Erythroblast (primary cell): ENCODE measurements around the gene LRRC37B.
"Not testable (repeated sequence)": the region's sequence is repeated elsewhere in the genome, so short reads cannot be mapped to it uniquely, and the experiment has no call there.

Source experiments
- DNase-seq, 2 experiments: peaks; one replicate each; lab custom pipeline; 2025; lab: John Stamatoyannopoulos, UW
- GATA1 ChIP-seq: IDR thresholded peaks from 2 replicates; pipeline ENCODE4 v1.6.1; 2011; ENCODE audit warnings: low read depth, mild to moderate bottlenecking, control low read depth, low read length, moderate library complexity
- POLR2A ChIP-seq: IDR thresholded peaks from 2 replicates; pipeline ENCODE4 v1.6.1; 2011; ENCODE audit warnings: mild to moderate bottlenecking, low read length

Gene LRRC37B

DNA sequence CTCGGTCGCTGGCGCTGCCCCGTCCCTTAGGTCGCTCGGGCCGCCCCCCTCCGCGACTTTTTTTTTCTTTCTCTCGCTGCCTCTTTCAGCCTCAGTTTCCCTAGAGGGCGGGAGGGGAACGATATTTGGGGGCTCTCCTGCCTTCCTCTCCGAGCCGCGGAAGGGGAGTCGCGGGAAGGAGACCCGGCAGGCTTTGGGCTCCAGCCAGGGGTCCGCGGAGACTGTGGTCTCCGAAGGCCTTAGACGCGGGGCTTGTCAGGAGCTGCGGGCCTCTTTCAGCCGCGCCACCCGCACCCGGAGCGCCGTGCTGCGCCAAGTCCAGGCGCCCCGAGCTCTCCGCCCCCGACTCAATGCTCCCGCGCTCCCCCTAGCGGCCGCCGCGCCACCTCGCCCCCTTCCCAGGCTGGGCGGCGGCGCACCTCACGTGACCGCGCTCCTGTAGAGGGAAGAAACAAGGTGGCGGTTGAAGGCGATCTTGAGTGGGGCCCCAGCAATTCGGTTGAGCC, at the start of gene LRRC37B:
TSS of gene LRRC37B (plus strand) at position 427 of the 506 bp plus-strand sequence. CDS start 14,010 bp downstream, outside the sequence.
- DNase-seq = peak; percentile 90 to 95
- TF ChIP-seq POLR2A (no peak), GATA1 (no peak)

DNA sequence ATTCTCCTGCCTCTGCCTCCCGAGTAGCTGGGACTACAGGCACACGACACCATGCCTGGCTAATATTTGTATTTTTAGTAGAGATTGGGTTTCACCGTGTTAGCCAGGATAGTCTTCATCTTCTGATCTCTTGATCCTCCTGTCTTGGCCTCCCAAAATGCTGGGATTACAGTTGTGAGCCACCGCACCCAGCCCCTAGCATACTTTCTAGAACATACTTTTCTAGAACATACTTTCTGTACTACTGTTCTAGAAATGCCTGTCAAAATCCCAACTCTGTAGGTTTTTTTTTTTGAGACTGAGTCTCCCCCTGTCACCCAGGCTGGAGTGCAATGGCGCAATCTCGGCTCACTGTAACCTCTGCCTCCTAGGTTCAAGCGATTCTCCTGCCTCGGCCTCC, 43.1 kb upstream of the LRRC37B start:
- not testable (repeated sequence) for DNase-seq

GRCh38 chr17:31967648-31968047, 39.5 kb upstream of the LRRC37B start:
- DNase-seq = no peak
- no peak for TF ChIP-seq GATA1
- TF ChIP-seq POLR2A = no peak

- not testable (repeated sequence) for DNase-seq
These were observed 36.8 kb upstream of the LRRC37B start for GRCh38 chr17:31970416-31970815.

DNA sequence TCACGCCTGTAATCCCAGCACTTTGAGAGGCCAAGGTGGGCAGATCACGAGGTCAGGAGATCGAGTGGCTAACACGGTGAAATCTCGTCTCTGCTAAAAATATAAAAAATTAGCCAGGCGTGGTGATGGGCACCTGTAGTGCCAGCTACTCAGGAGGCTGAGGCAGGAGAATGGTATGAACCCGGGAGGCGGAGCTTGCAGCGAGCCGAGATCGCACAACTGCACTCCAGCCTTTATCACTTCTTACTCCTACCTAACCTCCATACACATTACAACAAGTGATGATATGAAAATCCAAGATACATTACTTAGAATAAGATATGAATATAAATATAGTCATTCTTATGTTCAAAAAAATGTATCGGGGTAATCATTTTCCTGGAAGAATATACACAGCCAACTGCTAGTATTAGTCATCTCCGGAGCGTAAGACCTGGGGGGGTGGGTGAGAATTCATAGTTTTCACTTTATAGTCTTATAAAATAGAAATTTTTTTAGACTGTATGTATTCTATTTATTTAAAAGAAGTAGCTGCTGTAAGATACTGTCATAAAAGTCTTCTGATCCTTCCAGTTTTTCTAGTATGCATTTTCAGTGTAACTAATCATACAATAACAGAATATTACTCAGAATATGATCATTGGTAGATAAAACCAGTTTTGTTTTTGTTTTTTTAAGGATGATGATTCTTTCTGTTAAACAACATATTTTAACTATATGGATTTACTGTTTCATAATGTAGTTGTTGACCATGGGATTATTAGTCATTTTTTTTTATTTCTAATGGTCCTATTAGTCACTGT, 32.7 kb upstream of the LRRC37B start:
- not testable (repeated sequence) for DNase-seq

DNA sequence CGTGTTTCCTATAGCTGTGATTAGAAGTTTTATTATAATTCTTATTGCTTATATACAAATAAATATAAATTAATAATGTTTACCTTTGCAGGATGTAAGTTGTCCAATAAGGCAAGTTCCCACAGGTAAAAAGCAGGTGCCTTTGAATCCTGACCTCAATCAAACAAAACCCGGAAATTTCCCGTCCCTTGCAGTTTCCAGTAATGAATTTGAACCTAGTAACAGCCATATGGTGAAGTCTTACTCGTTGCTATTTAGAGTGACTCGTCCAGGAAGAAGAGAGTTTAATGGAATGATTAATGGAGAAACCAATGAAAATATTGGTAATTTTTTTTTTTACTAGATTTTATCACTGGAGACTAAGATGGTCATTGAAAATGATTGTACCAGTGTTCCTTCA, 31.8 kb upstream of the LRRC37B start:
- not testable (repeated sequence) for DNase-seq

- DNase-seq = not testable (repeated sequence)
These were observed 15.4 kb upstream of the LRRC37B start for GRCh38 chr17:31991821-31992220.

GRCh38 chr17:31997005-31997404, 10.2 kb upstream of the LRRC37B start:
- DNase-seq = peak in 1 of 2 experiments; percentile 9
- TF ChIP-seq GATA1 = no peak
- TF ChIP-seq POLR2A = no peak

- DNase-seq = peak; percentile 74 to 76
- TF ChIP-seq GATA1 = no peak
- peak; percentile 39 for TF ChIP-seq POLR2A
These were observed 498 bp downstream of the LRRC37B start for GRCh38 chr17:32007463-32008298.

GRCh38 chr17:32009262-32009542, 2.0 kb downstream of the LRRC37B start:
- no peak for DNase-seq
- TF ChIP-seq POLR2A = no peak
- no peak for TF ChIP-seq GATA1

- no peak for DNase-seq
- no peak for TF ChIP-seq POLR2A
These were observed 2.9 kb downstream of the LRRC37B start for GRCh38 chr17:32010114-32010513.

- TF ChIP-seq POLR2A (no peak), GATA1 (no peak)
These were observed 8.2 kb downstream of the LRRC37B start for GRCh38 chr17:32015245-32016013.

DNA sequence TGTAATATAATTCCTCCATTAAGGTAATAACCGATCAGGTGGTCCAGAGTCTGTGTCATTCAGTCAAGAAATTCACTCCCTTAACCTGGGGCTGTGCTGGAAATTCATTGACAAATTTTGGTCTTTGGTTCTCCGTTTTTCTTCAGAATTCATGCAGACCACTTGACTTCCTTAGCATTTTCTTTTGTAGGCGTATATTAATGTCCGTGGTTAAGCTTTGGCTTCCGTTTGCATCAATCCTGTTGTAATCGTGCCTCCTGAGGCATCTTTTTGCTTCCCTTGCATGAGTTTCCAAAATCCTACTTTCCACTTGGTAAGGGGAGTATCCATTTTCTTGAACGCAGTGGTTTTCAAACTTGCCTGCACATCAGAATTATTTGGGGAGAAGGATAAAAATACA, 9.0 kb downstream of the LRRC37B start:
- no peak for DNase-seq
- no peak for TF ChIP-seq GATA1
- TF ChIP-seq POLR2A = no peak

More at GRCh38 chr17:32015245-32016013, 8.2 kb downstream of the LRRC37B start:
- no peak for DNase-seq

GRCh38 chr17:32019228-32019627, 12.0 kb downstream of the LRRC37B start:
- DNase-seq = no peak
- no peak for TF ChIP-seq POLR2A
- no peak for TF ChIP-seq GATA1
